A549 (cell line): ENCODE measurements around the gene AKAP9. TPM values are rescaled to one million over a fixed set of nuclear protein-coding genes. Genes with fewer than 3 reads are reported as not detected.

Experiments
- ATAC-seq, 2 experiments: fragments of 200-7000 bp in 1 of 2; fragments of >200 bp in 1 of 2; cut with Nextera tagmentation in 1 of 2; cut with Tn5 transposase in 1 of 2; 3 replicates each; pipeline versions ENCODE4 v1.8.0 to v1.9.1; 2018 to 2020; ENCODE audit warnings: mild to moderate bottlenecking in 1 of 2, moderate library complexity in 1 of 2
- CTCF ChIA-PET: fragments of 300-600 bp; sonication (Branson Sonifier 250); formaldehyde crosslinking; extraction: SDS; loops from one replicate; lab custom pipeline; 2021; ENCODE audit warnings: antibody characterized with exemption, inconsistent platforms; lab: Yijun Ruan, JAX
- POLR2A ChIA-PET: fragments of 350-600 bp; formaldehyde crosslinking; extraction: SDS; loops from one replicate; lab custom pipeline; 2021; ENCODE audit warnings: antibody characterized with exemption, inconsistent platforms; lab: Yijun Ruan, JAX
- DNase-seq, 2 experiments: peaks; one replicate each; pipeline versions ENCODE4 v3.0.0 to v3.0.0-alpha.2; 2011 to 2016; ENCODE audit warnings: low read depth in 1 of 2, low spot score in 1 of 2
- FAIRE-seq: peaks from 2 replicates; lab custom pipeline; 2011; peaks lifted over from hg19 to GRCh38; lab: Jason Lieb, UNC
- H3K27ac ChIP-seq, 2 experiments: fragments of >200 bp; sonication (Bioruptor Twin); formaldehyde crosslinking; 3 replicates each; pipeline ENCODE4 v1.5.1; 2016 to 2017
- H3K4me1 ChIP-seq: fragments of >200 bp; sonication (Bioruptor Twin); formaldehyde crosslinking; 3 replicates; pipeline ENCODE4 v1.6.1; 2016
- H3K4me2 ChIP-seq: fragments of >200 bp; sonication (Bioruptor Twin); formaldehyde crosslinking; 3 replicates; pipeline ENCODE4 v1.6.1; 2016
- H3K4me3 ChIP-seq: fragments of >200 bp; sonication (Bioruptor Twin); formaldehyde crosslinking; 3 replicates; pipeline ENCODE4 v1.5.1; 2016
- H3K9me3 ChIP-seq: fragments of >200 bp; sonication (Bioruptor Twin); formaldehyde crosslinking; 3 replicates; pipeline ENCODE4 v1.6.1; 2016
- BCL3 ChIP-seq: fragments of >200 bp; sonication (Bioruptor Twin); formaldehyde crosslinking; IDR thresholded peaks from 3 replicates; pipeline ENCODE4 v1.6.1; 2016
- BHLHE40 ChIP-seq: IDR thresholded peaks from 2 replicates; pipeline ENCODE4 v1.6.1; 2012; ENCODE audit warnings: low read depth, low read length, inconsistent platforms
- CBX2 ChIP-seq: fragments of 200-600 bp; sonication (generic); IDR thresholded peaks from 2 replicates; pipeline ENCODE4 v1.6.1; 2016; ENCODE audit warnings: low read depth, mild to moderate bottlenecking, borderline replicate concordance
- CBX8 ChIP-seq: fragments of 200-600 bp; sonication (generic); IDR thresholded peaks from 2 replicates; pipeline ENCODE4 v1.6.1; 2016
- CHD4 ChIP-seq: fragments of 200-600 bp; sonication (generic); IDR thresholded peaks from 2 replicates; pipeline ENCODE4 v1.6.1; 2016; ENCODE audit warnings: antibody characterized with exemption, mild to moderate bottlenecking, borderline replicate concordance
- CTCF ChIP-seq: fragments of >200 bp; sonication (Bioruptor Twin); formaldehyde crosslinking; IDR thresholded peaks from 3 replicates; pipeline ENCODE4 v1.5.1; 2016
- EHF ChIP-seq: fragments of 250-450 bp; sonication (Bioruptor Pico); IDR thresholded peaks from 2 replicates; pipeline ENCODE4 v1.5.0; 2020; ENCODE audit warnings: mild to moderate bottlenecking
- EHMT2 ChIP-seq: fragments of 200-600 bp; sonication (generic); IDR thresholded peaks from 2 replicates; pipeline ENCODE4 v1.6.1; 2016; ENCODE audit warnings: antibody characterized with exemption, low read depth, mild to moderate bottlenecking, moderate library complexity
- ELK1 ChIP-seq: fragments of 150-350 bp; IDR thresholded peaks from 2 replicates; pipeline ENCODE4 v1.6.1; 2014; ENCODE audit warnings: low read depth, mild to moderate bottlenecking, low read length
- ESRRA ChIP-seq: fragments of 150-350 bp; IDR thresholded peaks from 2 replicates; pipeline ENCODE4 v1.6.1; 2014; ENCODE audit warnings: mild to moderate bottlenecking, low read length, borderline replicate concordance
- FOSB ChIP-seq: fragments of 250-450 bp; sonication (Bioruptor Pico); IDR thresholded peaks from 2 replicates; pipeline ENCODE4 v1.5.0; 2020; ENCODE audit warnings: mild to moderate bottlenecking, moderate library complexity
- FOSL2 ChIP-seq, 2 experiments: fragments of 450-650 bp in 1 of 2; fragments of >200 bp in 1 of 2; sonication (Bioruptor Twin) in 1 of 2; formaldehyde crosslinking; IDR thresholded peaks; 2 replicates each; pipeline versions ENCODE4 v1.5.0 to v1.6.1; 2016 to 2020; ENCODE audit warnings: mild to moderate bottlenecking in 1 of 2, moderate library complexity in 1 of 2
- HDAC2 ChIP-seq: fragments of 200-600 bp; sonication (generic); IDR thresholded peaks from 2 replicates; pipeline ENCODE4 v1.6.1; 2016
- HEYL ChIP-seq: fragments of 250-450 bp; sonication (Bioruptor Pico); IDR thresholded peaks from 2 replicates; pipeline ENCODE4 v1.8.0; 2021; ENCODE audit warnings: mild to moderate bottlenecking, moderate library complexity
- HOXB5 ChIP-seq: fragments of 250-450 bp; sonication (Bioruptor Pico); IDR thresholded peaks from 2 replicates; pipeline ENCODE4 v1.5.0; 2020; ENCODE audit warnings: mild to moderate bottlenecking, moderate library complexity
- JUNB ChIP-seq: fragments of >200 bp; sonication (Bioruptor Twin); formaldehyde crosslinking; IDR thresholded peaks from 2 replicates; pipeline ENCODE4 v1.6.1; 2016
- KDM1A ChIP-seq: fragments of 200-600 bp; sonication (generic); IDR thresholded peaks from 2 replicates; pipeline ENCODE4 v1.6.1; 2016; ENCODE audit warnings: low read depth, mild to moderate bottlenecking
- KDM5A ChIP-seq: fragments of 200-600 bp; sonication (generic); IDR thresholded peaks from 2 replicates; pipeline ENCODE4 v1.6.1; 2016; ENCODE audit warnings: antibody characterized with exemption, mild to moderate bottlenecking
- MYC ChIP-seq: IDR thresholded peaks from 2 replicates; pipeline ENCODE4 v1.6.1; 2012; ENCODE audit warnings: mild to moderate bottlenecking, inconsistent platforms, low read length, improper control_type of control experiment, borderline replicate concordance
- NFE2L2 ChIP-seq: fragments of 150-350 bp; conservative IDR thresholded peaks from 2 replicates; pipeline ENCODE4 v1.6.1; 2014; ENCODE audit warnings: low read length
- NR3C1 ChIP-seq: fragments of >200 bp; sonication (Bioruptor Twin); formaldehyde crosslinking; IDR thresholded peaks from 3 replicates; pipeline ENCODE4 v1.6.1; 2017
- PHF8 ChIP-seq: fragments of 200-600 bp; sonication (generic); IDR thresholded peaks from 2 replicates; pipeline ENCODE4 v1.6.1; 2016; ENCODE audit warnings: low read depth, mild to moderate bottlenecking, antibody characterized with exemption, moderate library complexity, borderline replicate concordance
- POLR2A ChIP-seq: IDR thresholded peaks from 2 replicates; pipeline ENCODE4 v1.6.1; 2012; ENCODE audit warnings: mild to moderate bottlenecking, low read length
- RARB ChIP-seq: fragments of 250-450 bp; sonication (Bioruptor Pico); IDR thresholded peaks from 2 replicates; pipeline ENCODE4 v1.8.0; 2021; ENCODE audit warnings: mild to moderate bottlenecking, moderate library complexity
- RFX5 ChIP-seq: fragments of 450-650 bp; IDR thresholded peaks from 2 replicates; pipeline ENCODE4 v1.7.1; 2014; ENCODE audit warnings: antibody characterized with exemption, mild to moderate bottlenecking, moderate library complexity
- RNF2 ChIP-seq: fragments of 200-600 bp; sonication (generic); IDR thresholded peaks from 2 replicates; pipeline ENCODE4 v1.6.1; 2016; ENCODE audit warnings: low read depth, mild to moderate bottlenecking, antibody characterized with exemption, moderate library complexity, borderline replicate concordance
- SMC3 ChIP-seq: fragments of >200 bp; sonication (Bioruptor Twin); formaldehyde crosslinking; IDR thresholded peaks from 3 replicates; pipeline ENCODE4 v1.6.1; 2018; ENCODE audit warnings: inconsistent platforms
- ZNF302 ChIP-seq: fragments of 250-450 bp; sonication (Bioruptor Pico); IDR thresholded peaks from 2 replicates; pipeline ENCODE4 v1.9.0; 2021; ENCODE audit warnings: inconsistent platforms, mild to moderate bottlenecking, moderate library complexity
- ZSCAN20 ChIP-seq: fragments of 250-450 bp; sonication (Bioruptor Pico); IDR thresholded peaks from 2 replicates; pipeline ENCODE4 v1.8.0; 2022; ENCODE audit warnings: mild to moderate bottlenecking, moderate library complexity
- polyA plus RNA-seq, 4 experiments: library from polyadenylated mRNA; depleted of rRNA in 3 of 4; stranded (reverse); fragments of >200 nt; fragmentation: RNase III in 1 of 4; extraction: RNeasy Plus Mini Kit Qiagen cat#74134 plus additional on column Dnase treatment in 1 of 4; gene quantifications; 2 replicates in 3 of 4; 3 replicates in 1 of 4; pipeline ENCODE4 v1.2.3, GENCODE V29; 2011 to 2017
- TF ChIP-seq, protein P1 (sequence below): IDR thresholded peaks from 2 replicates; pipeline ENCODE4 v1.6.1; 2012; ENCODE audit warnings: low read depth, borderline replicate concordance
- TF ChIP-seq, protein P2 (sequence below): IDR thresholded peaks from 2 replicates; pipeline ENCODE4 v1.6.1; 2012
- TF ChIP-seq, protein P3 (sequence below): fragments of >200 bp; sonication (Bioruptor Twin); formaldehyde crosslinking; IDR thresholded peaks from 2 replicates; pipeline ENCODE4 v1.6.1; 2016
- TF ChIP-seq, protein P4 (sequence below): fragments of 450-650 bp; IDR thresholded peaks from 2 replicates; pipeline ENCODE4 v1.6.1; 2014; ENCODE audit warnings: antibody characterized with exemption

Gene AKAP9
- polyA plus RNA-seq, 2 of the 4 experiments (the other 2 are of a cell fraction): 11.7 to 32.3 TPM

- H3K4me1 ChIP-seq: no peaks in the 10 kb centered on the region
- H3K9me3 ChIP-seq: no peaks in the 10 kb centered on the region
- no peak overlapping the region for H3K4me2 ChIP-seq
- ChIA-PET POLR2A (no interaction called here), CTCF (no interaction called here)
- H3K27ac ChIP-seq: no peak overlapping the region
- FAIRE-seq: no peak
- DNase-seq: no peak
- H3K4me3 ChIP-seq: no peak overlapping the region
- TF ChIP-seq FOSB (CRISPR knock-in tag) (no peak), FOSL2 (IDR thresholded peaks at IDR 0.05) (no peak), FOSL2 (CRISPR knock-in tag; IDR thresholded peaks at IDR 0.05) (no peak), PHF8 (no peak), ZSCAN20 (CRISPR knock-in tag) (no peak), ESRRA (no peak), HOXB5 (no peak), BHLHE40 (no peak), JUNB (no peak), HDAC2 (no peak), ZNF302 (CRISPR knock-in tag) (no peak), ELK1 (no peak), CBX8 (no peak), CHD4 (no peak), BCL3 (no peak), MYC (no peak), HEYL (CRISPR knock-in tag) (no peak), CBX2 (no peak), EHF (CRISPR knock-in tag) (no peak)
- TF ChIP-seq, protein P1, sequence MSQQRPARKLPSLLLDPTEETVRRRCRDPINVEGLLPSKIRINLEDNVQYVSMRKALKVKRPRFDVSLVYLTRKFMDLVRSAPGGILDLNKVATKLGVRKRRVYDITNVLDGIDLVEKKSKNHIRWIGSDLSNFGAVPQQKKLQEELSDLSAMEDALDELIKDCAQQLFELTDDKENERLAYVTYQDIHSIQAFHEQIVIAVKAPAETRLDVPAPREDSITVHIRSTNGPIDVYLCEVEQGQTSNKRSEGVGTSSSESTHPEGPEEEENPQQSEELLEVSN: no peak
- ATAC-seq: no peak
These were observed 72.9 kb downstream of the AKAP9 start for GRCh38 chr7:92013611-92014010.

DNA sequence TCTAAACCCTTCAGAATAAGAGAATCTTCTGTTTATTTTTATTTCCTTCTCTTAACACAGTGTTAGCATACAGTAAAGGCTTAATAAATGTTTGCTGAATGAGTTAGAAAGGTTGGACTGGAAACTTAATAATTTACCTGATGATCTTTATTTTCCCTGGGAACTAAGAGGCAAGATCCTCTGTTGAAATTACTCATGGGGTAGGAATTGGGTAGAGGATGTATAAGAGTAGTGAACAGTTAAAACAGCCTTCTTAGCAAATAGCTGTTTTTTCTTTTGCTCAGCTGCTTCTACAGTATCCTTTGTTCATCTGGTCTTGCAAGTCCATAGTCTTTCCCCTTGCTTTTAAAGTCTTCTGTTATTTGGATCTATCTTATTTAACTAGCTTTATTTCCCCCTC is 80.0 kb downstream of the AKAP9 start:
- CTCF ChIA-PET: interaction anchor here (0.7 to 1.8 kb wide), 2 partner anchors 427 to 560 kb away, joined by 3 to 4 read pairs; partner anchors contain the start of gene GATAD1
- Histone ChIP-seq H3K27ac (no peak overlapping the region), H3K4me1 (peaks cover 22% of the 10 kb centered on the region), H3K9me3 (no peaks in the 10 kb centered on the region), H3K4me2 (peak overlapping the region; percentile 16; the same call in 2 of the 3 replicates), H3K4me3 (no peak overlapping the region)
- DNase-seq (no peak), ATAC-seq (peak in 1 of 2 experiments; percentile 50; a peak in 1 of 6 replicates), FAIRE-seq (no peak)
- TF ChIP-seq HOXB5: no peak
- no peak for TF ChIP-seq KDM1A
- no peak for TF ChIP-seq HEYL (CRISPR knock-in tag)
- no peak for TF ChIP-seq NR3C1
- no peak for TF ChIP-seq KDM5A
- TF ChIP-seq SMC3: no peak
- TF ChIP-seq BCL3: no peak
- no peak for TF ChIP-seq EHMT2
- TF ChIP-seq, protein P2, sequence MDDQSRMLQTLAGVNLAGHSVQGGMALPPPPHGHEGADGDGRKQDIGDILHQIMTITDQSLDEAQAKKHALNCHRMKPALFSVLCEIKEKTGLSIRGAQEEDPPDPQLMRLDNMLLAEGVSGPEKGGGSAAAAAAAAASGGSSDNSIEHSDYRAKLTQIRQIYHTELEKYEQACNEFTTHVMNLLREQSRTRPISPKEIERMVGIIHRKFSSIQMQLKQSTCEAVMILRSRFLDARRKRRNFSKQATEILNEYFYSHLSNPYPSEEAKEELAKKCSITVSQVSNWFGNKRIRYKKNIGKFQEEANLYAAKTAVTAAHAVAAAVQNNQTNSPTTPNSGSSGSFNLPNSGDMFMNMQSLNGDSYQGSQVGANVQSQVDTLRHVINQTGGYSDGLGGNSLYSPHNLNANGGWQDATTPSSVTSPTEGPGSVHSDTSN: no peak
- no peak for TF ChIP-seq RARB (CRISPR knock-in tag)
- no peak for TF ChIP-seq POLR2A
- TF ChIP-seq, protein P3, sequence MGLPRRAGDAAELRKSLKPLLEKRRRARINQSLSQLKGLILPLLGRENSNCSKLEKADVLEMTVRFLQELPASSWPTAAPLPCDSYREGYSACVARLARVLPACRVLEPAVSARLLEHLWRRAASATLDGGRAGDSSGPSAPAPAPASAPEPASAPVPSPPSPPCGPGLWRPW: no peak
- no peak for TF ChIP-seq RFX5
- TF ChIP-seq CTCF: no peak
- no peak for TF ChIP-seq HDAC2
- TF ChIP-seq, protein P4, sequence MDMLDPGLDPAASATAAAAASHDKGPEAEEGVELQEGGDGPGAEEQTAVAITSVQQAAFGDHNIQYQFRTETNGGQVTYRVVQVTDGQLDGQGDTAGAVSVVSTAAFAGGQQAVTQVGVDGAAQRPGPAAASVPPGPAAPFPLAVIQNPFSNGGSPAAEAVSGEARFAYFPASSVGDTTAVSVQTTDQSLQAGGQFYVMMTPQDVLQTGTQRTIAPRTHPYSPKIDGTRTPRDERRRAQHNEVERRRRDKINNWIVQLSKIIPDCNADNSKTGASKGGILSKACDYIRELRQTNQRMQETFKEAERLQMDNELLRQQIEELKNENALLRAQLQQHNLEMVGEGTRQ: no peak
- no peak for TF ChIP-seq RNF2
- TF ChIP-seq CHD4: no peak
- TF ChIP-seq NFE2L2: no peak
- POLR2A ChIA-PET: no interaction called here
